DLD1 (cell line): ENCODE measurements around the gene PRPF6.

Experiments
- in situ Hi-C: cut with HindIII; loops from 2 replicates; pipeline ENCODE4 v1.10.0; 2017; ENCODE audit warnings: low sequenced_read_pairs

The PRPF6 gene

GRCh38 chr20:64032706-64033624 lies 52.0 kb downstream of the PRPF6 start:
- in situ Hi-C loops = no loop called here

GRCh38 chr20:64033981-64034493 lies 53.1 kb downstream of the PRPF6 start:
- in situ Hi-C loops = no loop called here

- in situ Hi-C loops = no loop called here
These were observed 54.4 kb downstream of the PRPF6 start for GRCh38 chr20:64035066-64035932.

- in situ Hi-C loops = no loop called here
These were observed 55.0 kb downstream of the PRPF6 start, which contains the start of gene C20orf204 for GRCh38 chr20:64035933-64036345. Gene C20orf204, plus strand, starts transcription at chr20:64036182. Its CDS starts 142 bp downstream, at chr20:64036324.

- in situ Hi-C loops = no loop called here
These were observed 55.6 kb downstream of the PRPF6 start for GRCh38 chr20:64036346-64037198.

- in situ Hi-C loops = no loop called here
These were observed 56.2 kb downstream of the PRPF6 start for GRCh38 chr20:64037199-64037497.

- in situ Hi-C loops = no loop called here
These were observed 56.7 kb downstream of the PRPF6 start for GRCh38 chr20:64037498-64038213.

GRCh38 chr20:64038224-64038564 lies 57.3 kb downstream of the PRPF6 start:
- in situ Hi-C loops = no loop called here

- in situ Hi-C loops = no loop called here
These were observed 57.8 kb downstream of the PRPF6 start for GRCh38 chr20:64038565-64039292.

- in situ Hi-C loops = no loop called here
These were observed 58.6 kb downstream of the PRPF6 start for GRCh38 chr20:64039293-64040160.

- in situ Hi-C loops = no loop called here
These were observed 59.5 kb downstream of the PRPF6 start for GRCh38 chr20:64040231-64041039.

GRCh38 chr20:64041040-64041780 lies 60.3 kb downstream of the PRPF6 start:
- in situ Hi-C loops = no loop called here

GRCh38 chr20:64041781-64042053 lies 60.8 kb downstream of the PRPF6 start:
- in situ Hi-C loops = no loop called here

- in situ Hi-C loops = no loop called here
These were observed 61.3 kb downstream of the PRPF6 start for GRCh38 chr20:64042054-64042781.

- in situ Hi-C loops = no loop called here
These were observed 62.8 kb downstream of the PRPF6 start for GRCh38 chr20:64043768-64044167.

GRCh38 chr20:64044484-64045247 lies 63.7 kb downstream of the PRPF6 start:
- in situ Hi-C loops = no loop called here
